ENCODE data around the gene FIBCD1. TPM values are rescaled to one million over a fixed set of nuclear protein-coding genes. Genes with fewer than 3 reads are reported as not detected.
"Not testable (repeated sequence)": the region's sequence is repeated elsewhere in the genome, so short reads cannot be mapped to it uniquely, and the experiment has no call there.

The FIBCD1 gene
- total and polyA plus RNA-seq, 4 donors = 1.2 to 8.2 (median 4.8) TPM

DNA sequence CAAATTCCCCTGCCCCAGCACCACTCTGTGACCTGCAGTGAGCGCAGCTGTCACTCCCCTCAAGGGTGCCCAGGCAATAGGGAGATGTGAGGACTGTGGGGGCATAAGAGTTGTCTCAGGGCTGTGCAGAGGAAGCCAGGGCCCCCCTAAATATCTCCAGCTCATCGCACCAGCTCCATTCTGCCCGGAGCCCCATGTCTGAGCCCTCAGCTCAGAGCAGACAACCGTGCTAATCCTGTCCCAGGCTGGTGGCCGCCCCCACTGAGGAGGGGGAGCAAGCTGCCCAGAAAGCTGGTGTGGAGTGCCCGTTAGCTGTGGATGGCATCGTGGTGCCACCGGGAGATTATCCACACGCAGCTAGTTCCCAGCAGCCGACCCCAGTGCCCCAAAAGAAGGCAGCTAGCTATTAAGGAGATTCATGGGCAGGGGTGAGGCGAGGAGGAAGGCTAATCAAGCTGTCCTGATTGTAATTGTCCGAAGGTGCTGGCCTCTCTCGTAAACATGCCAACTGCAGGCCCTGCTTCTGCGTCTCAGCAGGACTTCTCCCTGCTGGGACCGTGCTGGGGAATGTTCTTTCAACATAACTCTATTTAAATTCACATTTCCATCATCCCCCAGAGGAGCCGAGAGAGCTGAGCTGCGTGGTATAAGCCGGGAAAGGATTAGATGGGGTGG, 17.0 kb upstream of the FIBCD1 start:
- Histone ChIP-seq H3K36me3 (ENCODE audit: control insufficient read depth, insufficient read depth, low read length) (no peaks in the 10 kb centered on the region), H3K4me1 (ENCODE audit: control insufficient read depth, insufficient read depth, low read length) (peaks cover 15% of the 10 kb centered on the region), H3K9me3 (ENCODE audit: control insufficient read depth, insufficient read depth, low read length) (no peaks in the 10 kb centered on the region), H3K27me3 (ENCODE audit: control insufficient read depth, insufficient read depth, low read length) (no peaks in the 10 kb centered on the region), H3K4me3 (ENCODE audit: low read depth, low read length) (no peak overlapping the region), H3K27ac (ENCODE audit: low read depth, low read length) (no peak overlapping the region)
- peak in 1 of 6 donors; percentile 56 for DNase-seq (ENCODE audit: low read depth in 4 of 6, low spot score in 6 of 6)
- 46% methylated on average over 12 of the region's 18 CpGs for WGBS (ENCODE audit: insufficient coverage)

DNA sequence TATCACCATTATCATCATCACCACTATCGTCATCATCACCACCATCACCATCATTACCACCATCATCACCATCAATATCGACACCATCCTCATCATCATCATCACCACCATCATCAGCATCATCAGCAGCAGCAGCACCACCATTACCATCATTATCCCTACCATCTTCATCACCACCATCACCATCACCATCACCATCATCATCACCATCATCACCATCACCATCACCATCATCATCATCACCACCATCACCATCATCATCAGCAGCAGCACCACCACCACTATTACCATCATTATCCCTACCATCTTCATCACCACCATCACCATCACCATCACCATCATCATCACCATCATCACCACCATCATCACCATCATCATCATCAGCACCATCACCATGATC, 15.9 kb upstream of the FIBCD1 start:
- not testable (repeated sequence) for H3K27ac ChIP-seq (ENCODE audit: low read depth, low read length); H3K4me3 ChIP-seq (ENCODE audit: low read depth, low read length)

DNA sequence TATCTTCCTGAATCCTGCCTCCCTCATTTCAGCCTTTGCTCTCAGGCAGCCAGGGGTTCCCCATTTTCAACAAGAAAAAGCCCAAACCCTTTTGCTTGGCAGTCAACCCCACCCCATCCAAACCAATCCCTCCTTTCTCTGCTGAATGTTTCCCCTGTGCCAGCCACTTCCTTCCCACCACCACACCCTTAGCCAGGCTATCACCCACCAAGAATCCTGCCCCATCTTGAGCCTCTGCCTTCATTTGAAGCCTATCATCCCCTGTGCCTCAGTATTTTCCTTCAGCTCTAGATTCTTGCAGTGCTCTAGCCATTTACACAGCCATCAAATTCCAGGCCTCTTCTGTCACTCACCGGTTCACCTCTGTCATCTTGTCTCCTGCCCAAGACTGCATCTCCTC, 15.3 kb upstream of the FIBCD1 start:
- no peak for DNase-seq (ENCODE audit: low read depth in 4 of 6, low spot score in 6 of 6)
- no CpG with 5 or more reads among the region's 1 CpG for WGBS (ENCODE audit: insufficient coverage)
- H3K27me3 ChIP-seq (ENCODE audit: control insufficient read depth, insufficient read depth, low read length) = no peaks in the 10 kb centered on the region
- peaks cover 15% of the 10 kb centered on the region for H3K4me1 ChIP-seq (ENCODE audit: control insufficient read depth, insufficient read depth, low read length)
- H3K27ac ChIP-seq (ENCODE audit: low read depth, low read length) = no peak overlapping the region
- H3K36me3 ChIP-seq (ENCODE audit: control insufficient read depth, insufficient read depth, low read length) = no peaks in the 10 kb centered on the region
- no peak overlapping the region for H3K4me3 ChIP-seq (ENCODE audit: low read depth, low read length)
- no peaks in the 10 kb centered on the region for H3K9me3 ChIP-seq (ENCODE audit: control insufficient read depth, insufficient read depth, low read length)

More for the DNA sequence above, 15.9 kb upstream of the FIBCD1 start:
- not testable (repeated sequence) for H3K9me3 ChIP-seq (ENCODE audit: control insufficient read depth, insufficient read depth, low read length); DNase-seq (ENCODE audit: low read depth in 4 of 6, low spot score in 6 of 6); H3K36me3 ChIP-seq (ENCODE audit: control insufficient read depth, insufficient read depth, low read length); H3K27me3 ChIP-seq (ENCODE audit: control insufficient read depth, insufficient read depth, low read length)
- peaks cover 15% of the 10 kb centered on the region for H3K4me1 ChIP-seq (ENCODE audit: control insufficient read depth, insufficient read depth, low read length)
- WGBS (ENCODE audit: insufficient coverage) = 98% methylated on average over 2 of the region's 2 CpGs

DNA sequence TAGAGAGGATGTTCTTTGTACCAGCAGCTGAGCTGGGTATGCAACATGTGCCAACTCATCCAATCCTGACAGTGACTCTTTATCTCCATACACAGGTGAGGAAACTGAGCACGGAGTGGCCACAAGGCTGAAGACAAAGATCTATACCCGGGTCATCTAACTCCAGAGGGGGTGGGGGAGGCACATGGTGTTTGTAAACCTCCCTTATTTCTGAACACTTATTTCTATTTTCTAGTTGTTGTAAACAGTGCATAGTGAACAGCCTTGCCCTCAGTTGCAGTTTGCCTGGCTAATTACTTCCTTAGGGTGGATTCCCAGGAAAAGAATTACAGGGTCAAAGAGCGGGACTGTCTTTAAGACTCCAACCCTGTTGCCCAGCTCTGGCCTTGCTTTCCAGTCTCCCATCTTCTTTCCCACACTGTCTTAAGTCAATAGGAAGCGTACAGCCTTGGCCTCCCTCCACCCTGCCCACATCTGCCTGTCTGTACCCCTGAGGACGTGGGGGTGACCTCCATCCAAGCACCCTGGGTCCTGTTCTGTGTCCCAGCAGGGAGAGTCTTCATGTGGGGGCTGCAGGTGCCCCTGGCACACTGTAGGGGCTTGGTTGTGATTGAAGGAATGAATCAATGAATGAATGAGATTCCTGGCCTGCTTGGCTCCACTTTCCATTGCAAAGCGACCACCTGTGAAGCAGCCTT, 13.2 kb upstream of the FIBCD1 start:
- no peak overlapping the region for H3K27ac ChIP-seq (ENCODE audit: low read depth, low read length)
- H3K36me3 ChIP-seq (ENCODE audit: control insufficient read depth, insufficient read depth, low read length) = no peaks in the 10 kb centered on the region
- H3K4me1 ChIP-seq (ENCODE audit: control insufficient read depth, insufficient read depth, low read length) = peaks cover 15% of the 10 kb centered on the region
- H3K27me3 ChIP-seq (ENCODE audit: control insufficient read depth, insufficient read depth, low read length) = no peaks in the 10 kb centered on the region
- DNase-seq (ENCODE audit: low read depth in 4 of 6, low spot score in 6 of 6) = no peak
- WGBS (ENCODE audit: insufficient coverage) = 84% methylated on average over 4 of the region's 6 CpGs
- no peaks in the 10 kb centered on the region for H3K9me3 ChIP-seq (ENCODE audit: control insufficient read depth, insufficient read depth, low read length)
- no peak overlapping the region for H3K4me3 ChIP-seq (ENCODE audit: low read depth, low read length)

DNA sequence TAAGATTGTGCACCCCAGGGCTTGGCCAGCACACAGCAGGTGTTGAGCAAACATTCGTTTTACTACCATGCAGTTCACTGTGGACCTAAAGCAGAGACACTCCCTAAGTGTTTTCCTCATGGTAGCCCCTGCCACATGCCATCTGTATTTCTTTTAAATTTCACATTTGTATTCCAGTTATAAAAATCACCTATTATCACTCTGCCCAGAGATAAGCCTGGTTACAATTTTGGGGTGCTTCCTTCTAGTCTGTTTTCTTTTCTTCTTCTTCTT, 10.9 kb upstream of the FIBCD1 start:
- H3K36me3 ChIP-seq (ENCODE audit: control insufficient read depth, insufficient read depth, low read length) = no peaks in the 10 kb centered on the region
- no peaks in the 10 kb centered on the region for H3K9me3 ChIP-seq (ENCODE audit: control insufficient read depth, insufficient read depth, low read length)
- no peak overlapping the region for H3K27ac ChIP-seq (ENCODE audit: low read depth, low read length)
- no peaks in the 10 kb centered on the region for H3K4me1 ChIP-seq (ENCODE audit: control insufficient read depth, insufficient read depth, low read length)
- 75% methylated on average over 1 of the region's 1 CpG for WGBS (ENCODE audit: insufficient coverage)
- H3K4me3 ChIP-seq (ENCODE audit: low read depth, low read length) = no peak overlapping the region
- no peaks in the 10 kb centered on the region for H3K27me3 ChIP-seq (ENCODE audit: control insufficient read depth, insufficient read depth, low read length)
- DNase-seq (ENCODE audit: low read depth in 4 of 6, low spot score in 6 of 6) = no peak

DNA sequence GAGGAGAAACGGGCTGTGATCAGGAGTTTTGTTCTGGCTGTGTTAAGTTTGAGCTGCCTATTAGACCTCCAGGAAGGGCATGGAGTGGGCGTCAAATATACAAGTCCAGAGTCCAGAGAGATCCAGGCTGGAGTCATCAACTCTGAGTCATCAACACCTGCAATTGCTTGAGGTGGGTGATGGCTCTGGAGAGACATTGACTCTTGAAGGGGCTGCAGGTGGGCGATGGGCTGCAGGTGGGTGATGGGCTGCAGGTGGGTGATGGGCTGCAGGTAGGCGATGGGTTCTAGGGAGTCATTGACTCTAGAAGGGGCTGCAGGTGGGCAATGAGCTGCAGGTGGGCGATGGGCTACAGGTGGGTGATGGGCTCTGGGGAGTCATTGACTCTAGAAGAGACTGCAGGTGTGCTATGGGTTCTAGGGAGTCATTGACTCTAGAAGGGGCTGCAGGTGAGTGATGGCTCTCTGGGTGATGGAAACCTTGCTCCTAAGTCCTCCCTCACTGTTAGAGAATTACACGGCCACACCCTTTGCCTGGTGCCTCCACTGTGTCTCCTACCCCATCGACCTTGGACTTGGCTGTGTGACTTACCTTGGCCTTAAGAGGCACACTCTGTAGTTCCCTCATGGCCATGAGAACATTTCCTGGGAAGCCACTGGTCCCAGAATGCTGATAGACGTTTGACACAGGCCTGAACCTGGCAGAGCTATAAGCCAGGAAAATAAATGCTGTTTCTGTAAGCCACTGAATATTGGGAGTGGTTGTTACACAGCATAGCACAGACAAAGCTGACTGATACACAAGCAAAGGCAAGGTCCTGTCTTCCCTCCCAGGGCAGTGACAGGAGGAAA, 10.4 kb upstream of the FIBCD1 start:
- Histone ChIP-seq H3K4me1 (ENCODE audit: control insufficient read depth, insufficient read depth, low read length) (no peaks in the 10 kb centered on the region), H3K9me3 (ENCODE audit: control insufficient read depth, insufficient read depth, low read length) (no peaks in the 10 kb centered on the region), H3K27ac (ENCODE audit: low read depth, low read length) (no peak overlapping the region), H3K4me3 (ENCODE audit: low read depth, low read length) (no peak overlapping the region), H3K27me3 (ENCODE audit: control insufficient read depth, insufficient read depth, low read length) (no peaks in the 10 kb centered on the region), H3K36me3 (ENCODE audit: control insufficient read depth, insufficient read depth, low read length) (no peaks in the 10 kb centered on the region)
- no peak for DNase-seq (ENCODE audit: low read depth in 4 of 6, low spot score in 6 of 6)
- 77% methylated on average over 7 of the region's 8 CpGs for WGBS (ENCODE audit: insufficient coverage)

DNA sequence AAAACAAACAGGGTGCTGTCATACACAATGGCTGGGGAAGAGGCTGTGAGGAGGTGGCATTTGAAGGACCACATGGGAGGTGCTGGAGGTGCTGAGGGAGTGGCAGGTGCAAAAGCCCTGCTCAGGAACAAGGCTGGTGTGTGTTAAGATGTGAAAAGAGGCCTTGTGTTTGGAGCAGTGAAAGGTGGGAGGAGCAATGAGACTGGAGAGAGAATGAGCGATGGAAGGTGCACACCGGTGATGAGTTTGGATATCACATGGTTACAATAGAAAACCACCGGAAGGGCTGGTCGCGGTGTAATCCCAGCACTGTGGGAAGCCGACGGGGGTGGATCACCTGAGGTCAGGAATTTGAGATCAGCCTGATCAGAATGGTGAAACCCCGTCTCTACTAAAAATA, 9.2 kb upstream of the FIBCD1 start:
- no peak for DNase-seq (ENCODE audit: low read depth in 4 of 6, low spot score in 6 of 6)
- H3K27me3 ChIP-seq (ENCODE audit: control insufficient read depth, insufficient read depth, low read length) = no peaks in the 10 kb centered on the region
- WGBS (ENCODE audit: insufficient coverage) = 66% methylated on average over 7 of the region's 8 CpGs

DNA sequence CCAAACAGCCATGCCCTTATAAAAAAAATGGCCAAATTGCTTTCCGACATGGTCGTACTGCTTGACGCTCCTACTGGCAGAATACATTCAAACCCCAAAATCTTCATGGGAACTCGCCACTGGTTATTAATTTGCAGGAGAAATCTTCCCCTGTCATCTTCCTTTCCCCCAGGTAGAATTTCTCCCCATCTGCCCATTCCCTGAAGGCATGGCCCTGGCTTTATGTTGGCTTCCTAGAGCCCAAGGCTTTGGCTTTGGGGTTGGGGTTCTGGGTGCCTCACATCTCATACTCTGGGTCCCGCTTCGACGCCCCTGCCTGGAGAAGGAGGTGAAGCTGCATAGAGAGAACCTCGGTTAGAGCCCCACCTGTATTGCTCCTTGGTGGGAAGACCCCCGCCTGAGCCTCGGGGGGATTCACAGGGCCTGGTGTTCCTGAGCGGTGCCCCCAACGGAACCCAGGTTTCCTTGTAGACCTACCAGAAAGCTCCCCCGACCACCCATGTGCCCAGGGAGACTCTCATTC, 8.6 kb upstream of the FIBCD1 start:
- DNase-seq (ENCODE audit: low read depth in 4 of 6, low spot score in 6 of 6) = no peak
- Histone ChIP-seq H3K36me3 (ENCODE audit: control insufficient read depth, insufficient read depth, low read length) (no peaks in the 10 kb centered on the region), H3K27me3 (ENCODE audit: control insufficient read depth, insufficient read depth, low read length) (peaks cover 2% of the 10 kb centered on the region), H3K4me3 (ENCODE audit: low read depth, low read length) (no peak overlapping the region), H3K27ac (ENCODE audit: low read depth, low read length) (no peak overlapping the region), H3K9me3 (ENCODE audit: control insufficient read depth, insufficient read depth, low read length) (no peaks in the 10 kb centered on the region), H3K4me1 (ENCODE audit: control insufficient read depth, insufficient read depth, low read length) (peaks cover 8% of the 10 kb centered on the region)
- WGBS (ENCODE audit: insufficient coverage) = 93% methylated on average over 13 of the region's 13 CpGs

More for the DNA sequence above, 9.2 kb upstream of the FIBCD1 start:
- Histone ChIP-seq H3K27ac (ENCODE audit: low read depth, low read length) (no peak overlapping the region), H3K4me1 (ENCODE audit: control insufficient read depth, insufficient read depth, low read length) (peaks cover 2% of the 10 kb centered on the region), H3K36me3 (ENCODE audit: control insufficient read depth, insufficient read depth, low read length) (no peaks in the 10 kb centered on the region), H3K9me3 (ENCODE audit: control insufficient read depth, insufficient read depth, low read length) (no peaks in the 10 kb centered on the region), H3K4me3 (ENCODE audit: low read depth, low read length) (no peak overlapping the region)

DNA sequence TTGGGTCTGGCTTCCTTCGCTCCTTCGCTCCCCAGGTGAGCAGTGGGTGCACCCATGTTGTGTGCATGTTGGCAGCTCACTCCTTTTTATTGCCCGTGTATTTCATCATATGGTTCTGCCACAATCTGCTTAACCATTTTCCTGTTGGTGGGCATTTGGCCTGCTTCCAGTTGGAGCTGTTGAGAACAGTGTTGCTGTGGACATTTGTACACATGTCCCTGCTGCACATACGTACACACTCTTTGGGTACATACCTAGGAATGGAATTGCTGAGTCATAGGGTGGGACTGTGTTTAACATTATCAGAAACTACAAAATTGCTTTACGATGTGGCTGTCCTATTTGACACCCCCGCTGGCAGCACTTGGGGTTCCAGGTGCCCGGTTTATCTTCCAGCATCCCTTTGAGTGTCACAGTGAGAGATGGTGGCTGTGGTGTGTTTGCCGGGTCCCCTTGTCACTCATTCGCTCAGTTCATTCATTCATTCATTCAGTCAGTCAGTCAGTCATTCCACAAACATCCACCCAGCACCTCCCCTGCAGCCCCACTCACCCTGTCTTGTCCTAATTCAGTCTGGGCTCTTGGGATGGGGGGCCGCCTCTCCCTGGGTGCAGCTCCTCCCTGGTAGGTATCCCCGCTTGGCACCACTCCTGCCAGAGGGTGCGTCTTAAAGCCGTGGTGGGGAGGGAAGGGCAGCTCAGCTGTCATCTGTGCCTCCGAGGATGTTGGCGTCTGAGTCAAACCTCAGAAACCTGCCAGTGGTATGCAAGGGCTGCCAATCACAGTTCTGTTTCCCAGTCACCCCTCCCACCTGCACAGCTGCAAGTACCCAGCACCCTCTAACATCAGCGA, 7.9 kb upstream of the FIBCD1 start:
- 85% methylated on average over 9 of the region's 16 CpGs for WGBS (ENCODE audit: insufficient coverage)
- Histone ChIP-seq H3K27ac (ENCODE audit: low read depth, low read length) (no peak overlapping the region), H3K27me3 (ENCODE audit: control insufficient read depth, insufficient read depth, low read length) (peaks cover 4% of the 10 kb centered on the region), H3K4me3 (ENCODE audit: low read depth, low read length) (no peak overlapping the region), H3K9me3 (ENCODE audit: control insufficient read depth, insufficient read depth, low read length) (no peaks in the 10 kb centered on the region), H3K4me1 (ENCODE audit: control insufficient read depth, insufficient read depth, low read length) (peaks cover 8% of the 10 kb centered on the region), H3K36me3 (ENCODE audit: control insufficient read depth, insufficient read depth, low read length) (no peaks in the 10 kb centered on the region)
- DNase-seq (ENCODE audit: low read depth in 4 of 6, low spot score in 6 of 6) = peak in 1 of 6 donors; percentile 41

Measured in spinal cord (tissue), 10 donors.